ENCODE measurements around the gene COP1. TPM values are rescaled to one million over a fixed set of nuclear protein-coding genes. Genes with fewer than 3 reads are reported as not detected.

Gene COP1
- total RNA-seq, 6 experiments from 2014 or later = 19.7 to 33.7 (median 20.9) TPM

- Histone ChIP-seq H3K27me3 (no peaks in the 10 kb centered on the region), H3K4me1 (no peaks in the 10 kb centered on the region), H3K27ac (no peak overlapping the region), H3K36me3 (no peaks in the 10 kb centered on the region), H3K9me3 (no peaks in the 10 kb centered on the region), H3K4me3 (no peak overlapping the region)
- DNase-seq (no peak), ATAC-seq (peak in 2 of 4 donors; percentile 27 to 32)
- TF ChIP-seq CTCF (IDR thresholded peaks at IDR 0.05) (no peak), POLR2A (IDR thresholded peaks at IDR 0.05) (no peak)
- intact Hi-C loops (cut with DNase I) = no loop called here
- WGBS (ENCODE audit: insufficient coverage, low coverage, low lambda C conversion rate, missing lambda C conversion rate) = 29% methylated on average over 2 of the region's 2 CpGs
Measured at GRCh38 chr1:176058686-176059085, 148.4 kb downstream of the COP1 start.

GRCh38 chr1:176056312-176056711, 150.8 kb downstream of the COP1 start:
- DNase-seq (no peak), ATAC-seq (no peak)
- intact Hi-C loops (cut with DNase I) = no loop called here
- H3K9me3 ChIP-seq = no peaks in the 10 kb centered on the region
- no peak for TF ChIP-seq POLR2A (IDR thresholded peaks at IDR 0.05)
- no peak for TF ChIP-seq CTCF (IDR thresholded peaks at IDR 0.05)
- no peaks in the 10 kb centered on the region for H3K27me3 ChIP-seq
- WGBS (ENCODE audit: insufficient coverage, low coverage, low lambda C conversion rate, missing lambda C conversion rate) = 60% methylated on average over 3 of the region's 3 CpGs
- no peak overlapping the region for H3K27ac ChIP-seq
- H3K36me3 ChIP-seq = no peaks in the 10 kb centered on the region
- no peaks in the 10 kb centered on the region for H3K4me1 ChIP-seq
- no peak overlapping the region for H3K4me3 ChIP-seq

GRCh38 chr1:176055398-176055797, 151.7 kb downstream of the COP1 start:
- no peaks in the 10 kb centered on the region for H3K27me3 ChIP-seq
- no peak for DNase-seq
- no peak for ATAC-seq
- no peak overlapping the region for H3K4me3 ChIP-seq
- H3K36me3 ChIP-seq = no peaks in the 10 kb centered on the region
- no peaks in the 10 kb centered on the region for H3K9me3 ChIP-seq
- intact Hi-C loops (cut with DNase I) = no loop called here
- H3K4me1 ChIP-seq = no peaks in the 10 kb centered on the region
- 92% methylated on average over 1 of the region's 1 CpG for WGBS (ENCODE audit: insufficient coverage, low coverage, low lambda C conversion rate, missing lambda C conversion rate)
- no peak overlapping the region for H3K27ac ChIP-seq
- no peak for TF ChIP-seq POLR2A (IDR thresholded peaks at IDR 0.05)
- no peak for TF ChIP-seq CTCF (IDR thresholded peaks at IDR 0.05)

DNA sequence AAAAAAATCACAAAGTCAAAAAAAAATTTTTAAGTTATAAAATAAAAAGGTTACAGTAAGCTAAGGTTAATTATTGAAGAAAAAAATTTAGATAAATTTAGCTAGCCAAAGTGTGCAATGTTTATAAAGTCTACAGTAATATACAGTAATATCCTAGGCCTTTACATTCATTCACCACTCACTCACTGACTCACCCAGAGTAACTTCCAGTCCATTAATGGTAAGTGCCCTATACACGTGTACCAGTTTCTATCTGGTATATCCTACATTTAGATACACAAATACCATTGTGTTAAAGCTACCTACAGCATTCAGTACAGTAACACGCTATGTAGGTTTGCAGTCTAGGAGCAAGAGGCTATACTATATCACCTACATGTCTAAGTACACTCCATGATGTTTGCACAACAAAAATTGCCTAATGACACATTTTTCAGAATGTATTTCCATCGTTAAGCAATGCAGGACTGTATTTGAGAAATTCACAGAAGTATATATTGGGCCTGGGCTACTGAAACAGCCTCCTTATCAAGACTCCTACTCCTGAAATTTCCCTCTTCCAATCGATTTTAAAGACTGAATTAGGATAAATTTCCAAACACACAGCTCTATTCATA, 155.1 kb downstream of the COP1 start:
- intact Hi-C loops (cut with DNase I) = no loop called here
- H3K27ac ChIP-seq = no peak overlapping the region
- TF ChIP-seq CTCF (IDR thresholded peaks at IDR 0.05) (no peak), POLR2A (IDR thresholded peaks at IDR 0.05) (no peak)
- no peaks in the 10 kb centered on the region for H3K27me3 ChIP-seq
- no peaks in the 10 kb centered on the region for H3K4me1 ChIP-seq
- 83% methylated on average over 4 of the region's 4 CpGs for WGBS (ENCODE audit: insufficient coverage, low coverage, low lambda C conversion rate, missing lambda C conversion rate)
- ATAC-seq (no peak), DNase-seq (no peak)
- no peaks in the 10 kb centered on the region for H3K9me3 ChIP-seq
- H3K4me3 ChIP-seq = no peak overlapping the region
- no peaks in the 10 kb centered on the region for H3K36me3 ChIP-seq

DNA sequence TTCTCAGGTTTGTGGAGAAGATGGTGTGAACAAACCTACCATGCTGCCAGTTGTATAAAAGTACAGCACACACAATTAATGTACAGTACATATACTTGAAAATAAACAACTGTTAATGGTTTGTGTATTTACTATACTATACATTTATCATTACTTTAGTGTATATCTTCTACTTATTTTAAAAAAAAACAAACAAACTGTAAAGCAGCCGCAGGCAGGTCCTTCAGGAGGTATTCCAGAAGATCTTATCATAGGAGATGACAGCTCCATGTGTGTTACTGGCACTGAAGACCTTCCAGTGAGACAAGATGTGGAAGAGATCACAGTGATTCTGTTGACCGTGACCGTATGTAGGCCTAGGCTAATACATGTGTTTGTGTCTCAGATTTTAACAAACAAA, 155.7 kb downstream of the COP1 start:
- no peaks in the 10 kb centered on the region for H3K36me3 ChIP-seq
- H3K27me3 ChIP-seq = no peaks in the 10 kb centered on the region
- no peaks in the 10 kb centered on the region for H3K9me3 ChIP-seq
- H3K4me1 ChIP-seq = no peaks in the 10 kb centered on the region
- ATAC-seq = no peak
- whole genome bisulfite sequencing (ENCODE audit: insufficient coverage, low coverage, low lambda C conversion rate, missing lambda C conversion rate) = 98% methylated on average over 3 of the region's 3 CpGs
- H3K4me3 ChIP-seq = no peak overlapping the region
- DNase-seq = no peak
- TF ChIP-seq CTCF (IDR thresholded peaks at IDR 0.05) = no peak
- no peak overlapping the region for H3K27ac ChIP-seq
- intact Hi-C loops (cut with DNase I) = no loop called here

Measured in right lobe of liver (tissue), 6 donors.